HG02981 (cell line): Measurements from ENCODE around the gene SUMO3.

Source experiments
- ATAC-seq: cut with Tn5 transposase; IDR thresholded peaks from one replicate; pipeline ENCODE4 v1.9.1; 2021; ENCODE audit warnings: mild to moderate bottlenecking, moderate library complexity; ENCODE audit not compliant: unreplicated experiment

Gene SUMO3

DNA sequence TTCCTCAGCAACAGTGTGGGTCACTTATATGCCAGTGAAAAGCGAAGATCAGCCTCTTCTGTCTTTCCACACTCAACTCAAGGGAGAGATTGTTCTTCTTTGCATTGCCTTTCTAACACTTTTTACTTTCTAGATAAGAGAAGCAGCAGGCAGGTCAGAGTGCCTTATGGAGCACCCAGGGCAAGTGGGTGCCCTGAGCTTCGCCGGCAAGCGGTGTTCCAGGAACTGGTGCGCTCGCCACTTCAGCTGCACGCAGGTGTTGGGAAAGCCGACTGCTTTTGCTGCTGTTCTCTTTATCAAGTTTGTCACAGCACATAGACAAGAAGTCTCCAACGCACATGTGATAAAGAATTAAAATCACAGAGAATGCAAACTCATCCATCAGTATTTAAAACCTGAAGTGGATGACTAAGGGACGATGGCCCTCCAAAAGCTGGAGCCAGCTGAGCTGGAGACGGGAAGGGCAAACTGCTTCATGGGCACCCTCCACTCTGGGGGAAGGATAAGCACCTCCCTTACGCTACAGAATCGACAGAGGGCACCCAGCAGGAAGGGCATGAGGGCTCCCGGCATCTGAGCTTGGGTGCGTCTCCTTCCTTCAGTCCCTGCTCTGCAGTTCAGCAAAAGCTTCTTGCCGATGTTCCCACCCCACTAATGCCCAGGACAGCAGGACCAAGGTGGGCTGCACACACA is 36.9 kb downstream of the SUMO3 start:
- no peak for ATAC-seq

DNA sequence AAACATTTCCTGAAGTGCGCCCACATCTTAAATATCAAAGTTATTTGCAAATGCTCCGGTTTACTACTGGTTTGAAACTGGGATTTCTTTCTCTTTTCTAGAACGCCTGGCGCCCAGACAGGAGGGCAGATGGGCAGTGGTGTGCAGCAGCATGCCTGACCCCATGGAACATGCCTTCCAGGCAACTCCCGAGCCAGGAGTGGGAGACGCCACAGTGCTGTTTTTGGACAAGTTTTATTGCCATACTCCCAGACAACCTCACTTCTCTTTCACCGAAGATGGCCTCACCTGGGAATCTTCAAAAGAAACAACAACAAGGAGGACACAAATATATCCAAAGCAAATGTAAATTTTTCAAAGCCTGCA is 37.7 kb downstream of the SUMO3 start:
- no peak for ATAC-seq

DNA sequence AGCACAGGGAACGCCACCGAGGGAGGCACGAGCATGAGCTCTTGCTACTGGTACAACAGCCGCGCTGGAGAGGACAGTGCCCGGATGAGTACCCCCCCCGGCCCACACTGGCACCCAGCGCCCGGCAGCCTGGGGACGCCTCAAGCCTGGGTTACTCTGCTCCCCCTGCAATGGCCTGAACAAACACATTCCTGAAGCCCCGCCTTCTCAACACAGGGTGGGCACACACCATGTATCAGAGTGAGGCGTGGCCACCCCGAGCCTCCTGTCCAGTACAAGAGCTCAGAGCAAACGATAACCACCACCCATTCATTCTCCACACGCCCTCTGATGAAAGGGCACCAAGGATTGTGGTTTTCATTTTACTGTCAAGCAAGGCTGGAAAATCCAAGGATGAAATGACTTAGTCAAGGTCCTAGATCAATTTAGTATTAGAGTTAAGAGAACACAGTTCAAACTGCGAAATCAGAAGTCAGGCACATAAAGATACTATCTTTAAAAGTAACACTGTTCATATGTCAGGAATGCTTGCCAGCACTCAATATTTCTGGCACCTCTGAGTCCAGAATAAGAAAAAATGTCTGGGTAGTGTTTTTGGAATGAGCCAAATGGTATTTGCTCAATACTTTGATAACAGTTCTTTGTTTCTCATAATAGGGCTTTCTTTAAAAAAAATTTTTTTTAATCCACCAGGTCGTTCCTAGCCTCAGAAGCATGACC is 38.3 kb downstream of the SUMO3 start:
- no peak for ATAC-seq

DNA sequence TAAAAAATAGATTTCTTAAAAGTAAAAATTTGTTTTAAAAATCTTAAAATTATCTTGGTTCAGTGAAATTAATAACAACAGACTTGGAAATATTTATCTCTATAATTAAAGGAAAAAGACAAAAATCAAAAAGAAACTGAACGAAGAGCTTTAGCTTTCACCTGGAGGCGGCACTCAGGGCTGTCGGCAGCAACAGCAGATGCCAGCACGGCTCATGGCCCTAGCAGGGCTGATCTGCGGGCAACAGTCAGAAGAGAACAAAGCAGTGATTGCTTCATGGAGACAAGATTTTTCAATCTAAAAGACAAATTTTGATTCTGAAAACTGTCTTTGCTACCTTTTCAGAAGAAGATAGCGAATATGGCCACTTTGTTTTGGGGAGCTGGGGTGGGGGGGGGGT is 38.9 kb downstream of the SUMO3 start:
- ATAC-seq = no peak

DNA sequence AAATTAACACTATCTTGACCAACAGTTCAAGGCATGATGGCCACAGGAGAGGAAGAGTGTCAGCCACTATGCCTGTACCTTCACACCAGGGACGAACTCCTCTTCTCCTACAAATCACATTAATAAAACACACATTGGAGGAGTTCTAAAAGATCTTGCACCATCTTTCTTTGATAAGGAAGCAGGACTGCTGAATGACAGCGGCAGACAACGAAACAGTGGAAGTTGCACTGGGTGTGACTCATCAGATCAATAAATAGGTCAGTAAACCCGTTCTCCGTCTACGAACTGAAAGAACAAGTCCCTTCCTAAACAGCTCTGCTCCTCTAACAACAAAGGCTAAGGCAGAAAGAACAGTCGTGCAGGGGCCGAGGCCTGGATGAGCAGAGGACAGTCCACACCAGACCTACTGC is 39.4 kb downstream of the SUMO3 start:
- ATAC-seq = no peak

DNA sequence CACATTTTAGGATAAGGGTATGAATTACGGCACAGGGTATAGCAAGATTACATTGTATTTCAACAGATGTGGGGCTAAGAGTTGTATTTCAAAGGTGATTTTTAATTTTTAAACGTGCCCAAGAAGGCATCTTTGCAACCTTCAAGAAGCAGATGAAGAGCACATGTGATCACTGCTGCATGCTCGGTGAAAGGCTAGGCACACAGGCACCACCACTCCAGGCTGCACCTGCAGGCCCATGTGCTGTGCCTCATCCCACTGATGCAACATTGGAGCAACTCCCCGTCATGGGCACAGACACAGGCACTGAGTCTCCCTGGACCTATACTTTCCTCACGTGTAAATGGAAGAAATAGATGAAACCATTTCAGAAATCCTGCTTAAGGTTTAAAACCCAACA is 39.8 kb downstream of the SUMO3 start:
- ATAC-seq = no peak

DNA sequence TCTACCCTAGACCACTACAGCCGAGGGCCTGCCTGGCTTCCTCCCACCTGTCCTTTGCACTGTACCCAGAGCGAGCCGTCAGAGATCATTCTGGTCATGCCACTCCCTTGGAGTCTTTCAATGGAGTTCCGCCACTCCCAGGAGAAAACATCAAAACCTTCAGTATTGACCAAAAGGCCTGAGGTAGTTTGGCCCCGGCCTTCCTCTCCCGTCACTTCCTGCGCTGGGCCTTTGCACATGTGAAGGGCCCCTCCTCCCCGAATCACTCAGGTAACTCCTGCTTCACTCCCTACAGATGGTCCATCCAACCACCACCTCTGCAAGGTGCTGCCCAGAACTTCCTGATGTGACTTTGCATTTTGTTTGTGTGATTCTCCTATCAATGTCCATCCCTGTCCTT is 42.9 kb downstream of the SUMO3 start:
- ATAC-seq = no peak

DNA sequence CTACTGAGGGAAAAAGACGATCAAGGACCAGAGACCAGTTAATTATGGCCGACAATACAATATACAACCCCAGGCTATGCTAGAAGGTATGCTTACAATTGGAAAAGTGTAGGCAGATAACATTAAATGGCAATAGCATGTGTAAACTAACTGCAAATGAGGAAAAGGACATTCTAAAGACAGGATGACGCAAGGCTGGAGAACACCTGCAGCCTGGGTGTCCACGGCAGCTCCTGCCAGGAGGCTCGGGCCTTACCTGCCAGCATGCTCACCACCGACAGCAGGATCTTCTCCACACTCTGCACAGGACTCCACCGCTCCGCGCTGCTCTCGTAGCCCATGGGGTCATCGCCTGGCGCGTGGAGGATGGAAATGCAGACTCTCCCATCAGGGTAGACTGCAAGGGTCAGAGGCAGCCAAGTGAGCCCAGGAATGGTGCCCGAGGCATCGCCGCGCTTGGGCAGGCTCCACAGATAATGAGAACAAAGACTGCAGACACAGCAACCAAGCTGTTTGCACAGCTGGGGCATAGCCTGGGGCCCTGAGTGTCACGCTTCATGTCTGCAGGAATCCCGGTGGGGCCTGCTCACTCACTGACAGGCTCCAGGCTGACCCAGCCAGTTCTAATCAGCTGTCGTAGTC is 44.5 kb downstream of the SUMO3 start:
- ATAC-seq = no peak

DNA sequence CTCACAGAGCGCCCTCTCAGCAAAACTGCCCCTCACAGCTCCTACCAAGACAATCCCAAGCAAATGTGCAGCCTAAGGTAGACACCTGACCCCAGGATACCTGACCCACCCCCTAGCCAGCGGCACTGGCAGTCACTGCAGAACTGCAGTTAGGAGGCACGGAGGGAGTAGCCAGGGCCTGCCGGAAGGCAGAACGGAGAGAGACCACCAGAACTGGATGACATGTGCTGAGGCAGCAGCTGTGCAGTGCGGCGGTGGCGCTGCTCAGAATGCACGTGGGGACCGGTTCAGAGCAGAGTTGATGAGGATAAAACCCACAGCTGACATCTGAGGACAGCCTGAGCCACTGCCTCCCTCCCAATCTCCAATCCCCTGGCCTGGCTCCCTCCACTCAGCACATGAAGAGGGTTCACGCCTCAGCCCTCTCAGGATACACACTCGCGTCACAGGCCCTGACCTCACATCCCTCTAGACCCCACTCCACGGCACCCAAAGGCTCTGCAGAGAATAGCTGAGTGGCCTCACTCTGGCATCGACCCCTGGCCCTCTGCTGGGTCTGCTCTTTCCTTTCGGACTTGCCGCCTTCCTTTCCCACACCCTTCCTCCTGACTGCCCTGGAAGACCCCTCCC is 45.9 kb downstream of the SUMO3 start:
- ATAC-seq = no peak

DNA sequence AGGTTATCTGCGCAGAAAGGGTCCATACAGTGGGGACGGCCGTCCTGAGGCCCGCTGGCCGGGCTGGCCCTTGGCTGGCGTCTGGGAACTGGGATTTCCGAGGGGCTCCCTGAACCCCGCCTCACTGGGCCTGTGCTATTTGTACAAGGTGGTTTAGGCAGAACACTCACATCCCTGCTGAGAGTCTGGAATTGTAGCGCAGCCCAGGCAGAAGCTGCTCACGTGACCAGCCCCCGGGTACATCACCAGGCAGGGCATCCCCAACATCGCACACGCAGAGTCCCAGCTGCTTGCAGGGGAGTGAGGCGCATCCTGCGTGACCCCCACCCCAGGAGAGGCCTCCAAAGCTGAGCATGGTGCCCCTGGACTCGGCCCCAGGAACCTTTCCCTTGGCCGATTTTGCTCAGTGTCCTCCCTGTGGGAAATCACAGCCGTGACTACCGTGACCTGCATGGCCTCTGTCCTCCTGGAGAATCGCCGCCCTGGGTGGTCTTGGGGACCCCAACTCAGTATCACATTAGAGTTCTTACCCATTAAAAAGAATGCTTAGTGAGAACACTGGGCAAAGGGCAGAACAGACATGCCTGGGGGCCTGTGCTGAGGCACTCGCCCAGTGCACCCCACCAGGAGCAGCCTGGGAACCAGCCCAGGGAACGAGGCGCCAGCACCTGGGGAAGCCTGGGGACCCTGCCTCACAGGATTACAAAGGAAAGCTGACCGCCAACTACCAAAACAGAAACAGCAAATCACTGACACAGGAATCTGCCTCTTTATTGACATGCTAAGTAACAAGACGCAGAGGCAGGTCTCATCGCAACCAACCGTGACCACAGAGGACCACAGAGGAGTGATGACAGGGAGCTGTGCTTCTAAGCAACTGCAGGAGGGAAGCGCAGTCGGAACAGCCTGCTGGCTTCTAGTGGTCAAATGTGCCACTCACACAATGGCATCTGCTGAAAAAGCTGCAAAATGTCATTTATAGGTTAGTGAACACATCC is 49.7 kb downstream of the SUMO3 start:
- ATAC-seq = no peak

DNA sequence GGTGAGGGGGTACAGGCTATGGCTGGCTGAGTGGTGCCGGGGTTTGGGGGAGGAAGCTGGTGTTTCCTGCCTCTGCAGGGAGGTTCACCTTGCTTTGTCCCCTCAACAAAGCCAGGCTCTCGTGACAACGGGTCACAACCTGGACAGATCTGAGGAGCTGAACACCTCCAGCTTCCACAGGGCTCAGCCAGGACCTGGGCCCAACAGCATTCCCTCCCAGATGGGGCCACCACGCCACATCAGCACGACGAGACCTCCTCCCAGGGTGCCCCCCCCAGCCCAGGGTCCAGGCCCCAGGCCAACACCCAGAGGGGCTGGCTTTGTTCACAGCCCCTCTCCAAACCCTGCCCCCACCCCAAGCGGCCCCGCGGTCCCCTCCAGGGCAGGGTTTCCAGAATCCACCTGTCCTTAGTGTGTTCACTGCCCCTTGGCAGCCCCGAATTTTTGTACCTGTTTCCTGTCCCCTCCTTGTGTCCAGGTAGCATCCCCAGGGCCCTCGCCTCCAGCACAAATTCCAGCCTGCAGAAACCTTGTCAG is 51.0 kb downstream of the SUMO3 start:
- no peak for ATAC-seq

DNA sequence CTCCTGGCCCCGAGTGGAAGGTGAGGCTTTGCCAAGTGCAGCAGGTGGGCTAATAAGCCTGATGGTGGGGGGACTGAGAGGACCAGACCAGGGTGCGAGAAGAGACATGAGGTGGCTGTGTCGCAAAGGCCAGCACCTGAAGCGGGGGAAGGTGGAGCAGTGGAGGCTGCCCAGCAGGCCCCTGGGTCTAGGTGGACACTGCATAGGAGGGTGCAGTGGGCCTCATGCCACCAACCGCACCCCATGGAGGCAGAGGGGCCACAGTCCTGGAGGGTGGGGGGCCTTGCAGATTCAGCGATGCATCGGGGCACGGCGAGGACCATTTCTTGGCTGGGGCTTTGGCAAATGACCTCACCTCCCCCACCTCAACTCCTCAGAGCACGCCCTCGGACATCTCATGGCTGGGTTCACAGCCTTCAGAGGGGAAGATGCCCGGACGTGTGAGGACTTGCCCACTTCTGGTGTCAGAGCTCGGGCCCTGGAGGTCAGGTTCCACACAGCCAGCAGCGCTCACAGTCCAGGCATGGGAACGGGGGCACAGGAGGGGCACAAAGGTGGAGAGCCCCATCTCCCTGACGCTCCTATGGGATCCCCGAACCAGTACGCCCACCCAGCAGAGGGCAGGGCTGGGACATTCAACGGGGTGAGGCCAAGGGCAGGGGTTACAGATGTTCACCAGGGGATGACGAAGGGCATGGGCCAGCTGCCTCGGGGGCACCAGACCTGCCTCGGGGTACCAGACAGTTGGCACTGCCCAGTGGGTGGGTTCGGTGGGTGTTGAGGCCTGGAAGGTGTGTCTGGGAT is 51.6 kb downstream of the SUMO3 start:
- ATAC-seq = no peak

DNA sequence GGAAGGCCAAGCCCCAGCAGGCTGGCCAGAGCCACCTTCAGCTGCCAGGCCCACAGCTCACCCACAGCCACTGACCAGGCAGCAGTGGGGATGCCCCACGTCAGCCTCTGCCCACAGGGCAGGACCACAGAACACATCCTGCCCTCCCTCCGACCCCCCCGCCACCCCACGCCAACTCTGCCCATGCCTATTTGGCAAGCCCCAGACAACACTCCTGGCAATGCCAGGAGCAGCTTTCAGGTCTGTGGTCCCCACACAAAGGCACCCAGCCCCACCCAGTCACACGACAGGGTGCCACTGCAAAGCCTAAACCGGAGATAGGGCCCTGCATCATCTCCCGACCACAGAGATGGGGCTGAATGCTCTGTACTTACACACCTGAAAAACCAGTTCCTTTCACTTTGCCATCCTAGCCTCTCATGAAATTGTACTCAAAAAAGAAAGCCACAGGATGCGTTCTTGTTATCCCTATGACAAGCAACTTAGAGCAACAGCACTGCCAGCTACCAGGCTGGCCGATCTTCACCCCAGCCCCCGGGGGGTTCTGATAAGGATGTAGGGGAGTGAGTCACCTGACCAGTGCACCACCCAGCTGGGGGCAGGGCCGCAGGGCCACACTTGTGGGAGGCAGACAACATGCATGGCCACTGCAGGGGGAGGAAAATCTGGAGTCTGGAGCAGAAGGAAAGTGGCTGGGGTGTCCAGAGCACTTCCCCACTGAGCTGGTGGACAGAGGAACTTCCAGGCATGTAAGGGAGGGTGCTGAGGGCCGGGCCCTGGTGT is 52.4 kb downstream of the SUMO3 start:
- no peak for ATAC-seq

DNA sequence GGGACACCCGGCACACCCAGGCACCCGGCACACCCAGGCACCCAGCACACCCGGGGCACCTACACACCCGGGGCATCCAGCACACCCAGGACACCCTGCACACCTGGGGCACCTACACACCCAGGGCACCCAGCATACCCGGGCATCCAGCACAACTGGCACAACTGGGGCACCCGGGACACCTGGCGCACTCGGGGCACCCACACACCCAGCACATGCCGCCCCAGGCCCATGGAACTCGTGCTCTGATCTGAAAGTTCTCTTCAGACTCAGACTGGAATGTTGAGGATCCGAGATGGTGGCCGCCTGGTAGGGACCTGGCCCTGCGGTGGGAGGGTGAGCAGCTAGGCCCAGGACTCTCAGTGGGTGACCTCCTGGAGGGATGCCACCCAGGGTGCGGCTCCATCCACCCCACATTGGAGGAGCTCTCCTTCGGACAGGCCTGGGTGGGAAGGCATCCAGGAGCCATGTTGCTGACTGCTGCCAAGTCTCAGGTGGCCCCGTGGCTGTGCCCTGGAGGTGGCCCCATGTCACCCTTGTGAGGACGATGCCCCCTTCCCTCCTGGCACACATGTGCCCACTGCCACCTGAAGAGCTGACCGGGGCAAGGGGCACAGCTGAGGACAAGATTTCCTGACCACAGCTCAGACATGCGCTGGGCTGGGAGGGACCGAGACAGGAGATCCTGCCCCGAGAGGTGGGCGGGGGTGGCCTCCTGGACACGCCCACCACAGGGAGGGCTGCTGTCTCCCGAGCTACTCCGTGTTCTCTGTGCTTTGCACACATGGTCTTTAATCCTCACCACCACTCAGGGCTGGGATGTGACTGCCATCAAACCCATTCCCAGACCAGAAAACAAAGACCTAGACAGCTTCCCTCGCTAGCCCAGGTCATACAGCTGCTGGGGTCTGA is 53.3 kb downstream of the SUMO3 start:
- ATAC-seq = no peak

DNA sequence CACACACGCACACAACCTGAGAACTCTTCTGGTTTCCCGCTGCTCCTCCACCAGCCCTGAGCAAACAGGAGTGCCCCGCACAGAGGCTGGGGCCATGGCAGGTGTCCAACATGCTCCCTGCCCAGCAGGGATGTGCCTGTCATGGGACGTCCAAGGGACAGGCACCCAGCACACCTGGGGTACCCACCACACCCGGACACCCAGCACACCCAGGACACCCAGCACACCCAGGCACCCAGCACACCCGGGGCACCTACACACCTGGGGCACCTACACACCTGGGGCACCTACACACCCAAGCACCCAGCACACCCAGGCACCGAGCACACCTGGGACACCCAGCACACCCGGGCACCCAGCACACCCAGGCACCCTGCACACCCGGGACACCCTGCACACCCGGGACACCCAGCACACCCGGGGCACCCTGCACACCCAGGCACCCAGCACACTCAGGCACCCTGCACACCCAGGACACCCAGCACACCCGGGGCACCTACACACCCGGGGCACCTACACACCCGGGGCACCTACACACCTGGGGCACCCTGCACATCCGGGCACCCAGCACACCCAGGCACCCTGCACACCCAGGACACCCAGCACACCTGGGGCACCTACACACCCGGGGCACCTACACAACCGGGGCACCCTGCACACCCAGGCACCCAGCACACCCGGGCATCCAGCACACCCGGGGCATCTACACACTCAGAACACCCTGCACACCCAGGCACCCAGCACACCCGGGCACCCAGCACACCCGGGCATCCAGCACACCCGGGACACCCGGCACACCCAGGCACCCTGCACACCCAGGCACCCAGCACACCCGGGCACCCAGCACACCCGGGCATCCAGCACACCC is 54.2 kb downstream of the SUMO3 start:
- ATAC-seq = no peak

DNA sequence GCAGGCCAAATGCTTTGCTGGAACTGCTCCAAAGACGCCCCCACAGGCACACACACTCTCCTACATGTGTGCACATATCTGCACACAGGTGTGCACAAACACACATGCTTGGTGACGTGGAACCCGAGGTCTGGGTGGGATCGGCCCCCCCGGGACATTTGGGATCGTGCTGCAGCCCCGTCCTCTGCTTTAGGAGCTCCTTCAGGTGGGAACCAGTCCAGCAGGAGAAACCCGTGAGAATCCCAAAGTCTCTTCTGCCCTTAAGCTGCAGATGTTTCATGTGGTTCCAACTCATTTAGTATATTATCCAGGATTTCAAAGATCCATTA is 54.8 kb downstream of the SUMO3 start:
- no peak for ATAC-seq
